Endothelial cell of umbilical vein (primary cell): Measurements from ENCODE around the gene TNFAIP8L3. TPM values are rescaled to one million over a fixed set of nuclear protein-coding genes. Genes with fewer than 3 reads are reported as not detected.

Experiments
- BruUV-seq: library from RNA; stranded (reverse); fragments of 400-500 nt; replicated peaks from 2 replicates; lab custom pipeline; 2021; lab: Mats Ljungman, UMichigan
- CTCF ChIA-PET: fragments of 300-600, 350-600 bp; sonication (Branson Sonifier 250); formaldehyde crosslinking; loops from one replicate; lab custom pipeline; 2021; ENCODE audit warnings: antibody characterized with exemption, inconsistent platforms; lab: Charles Lee
- POLR2A ChIA-PET: fragments of 300-600, 350-600 bp; sonication (Branson Sonifier 250); formaldehyde crosslinking; loops from one replicate; lab custom pipeline; 2021; ENCODE audit warnings: antibody characterized with exemption, inconsistent platforms; lab: Charles Lee
- DNase-seq: peaks from one replicate; pipeline ENCODE4 v3.0.0-alpha.2; 2011; ENCODE audit warnings: low read depth, low spot score
- FAIRE-seq: peaks from 2 replicates; lab custom pipeline; 2011; peaks lifted over from hg19 to GRCh38; lab: Jason Lieb, UNC
- H2AFZ ChIP-seq: 2 replicates; pipeline ENCODE4 v1.6.0; 2012; ENCODE audit warnings: low read depth, low read length, control low read depth, inconsistent platforms
- H3K27ac ChIP-seq: 2 replicates; pipeline ENCODE4 v1.5.1; 2011; ENCODE audit warnings: low read depth, mild to moderate bottlenecking, control low read depth, low read length, moderate library complexity; ENCODE audit not compliant: insufficient read depth
- H3K27me3 ChIP-seq, 2 experiments: 2 replicates each; pipeline versions ENCODE4 v1.6.0 to v1.6.1; 2011; ENCODE audit warnings: low read length in 2 of 2, mixed read lengths in 1 of 2; ENCODE audit not compliant: control insufficient read depth in 2 of 2, insufficient read depth in 2 of 2
- H3K36me3 ChIP-seq, 2 experiments: 2 replicates in 1 of 2; 3 replicates in 1 of 2; pipeline ENCODE4 v1.5.1; 2011; ENCODE audit warnings: low read length in 2 of 2, mild to moderate bottlenecking in 1 of 2, moderate library complexity in 1 of 2; ENCODE audit not compliant: control insufficient read depth in 2 of 2, insufficient read depth in 2 of 2; ENCODE audit errors: extremely low read depth in 1 of 2
- H3K4me1 ChIP-seq: 3 replicates; pipeline ENCODE4 v1.5.1; 2011; ENCODE audit warnings: mild to moderate bottlenecking, low read length; ENCODE audit not compliant: control insufficient read depth, insufficient read depth; ENCODE audit errors: extremely low read depth
- H3K4me2 ChIP-seq: 2 replicates; pipeline ENCODE4 v1.6.1; 2011; ENCODE audit warnings: low read length, control low read depth, mixed read lengths; ENCODE audit not compliant: insufficient read depth
- H3K4me3 ChIP-seq, 3 experiments: fragments of 200-600 bp in 1 of 3; sonication (generic), shearing (Covaris generic) in 1 of 3; replicated peaks in 1 of 3; 2 replicates each; pipeline ENCODE4 v1.5.1; 2011 to 2016; ENCODE audit warnings: control low read depth in 3 of 3, low read length in 3 of 3, mild to moderate bottlenecking in 2 of 3, inconsistent platforms in 1 of 3, low read depth in 1 of 3, moderate library complexity in 1 of 3; ENCODE audit not compliant: insufficient read depth in 1 of 3
- H3K79me2 ChIP-seq: 2 replicates; pipeline ENCODE4 v1.6.0; 2012; ENCODE audit warnings: low read length, inconsistent platforms; ENCODE audit not compliant: control insufficient read depth, insufficient read depth
- H3K9ac ChIP-seq: replicated peaks from 2 replicates; pipeline ENCODE3; 2011; ENCODE audit warnings: low read length, control low read depth; ENCODE audit not compliant: insufficient read depth; ENCODE audit errors: extremely low read depth
- H3K9me1 ChIP-seq: replicated peaks from 3 replicates; pipeline ENCODE4 v1.6.0; 2011; ENCODE audit warnings: mild to moderate bottlenecking, low read length; ENCODE audit not compliant: control insufficient read depth, insufficient read depth; ENCODE audit errors: extremely low read depth
- H3K9me3 ChIP-seq: replicated peaks from 2 replicates; pipeline ENCODE4 v1.5.1; 2012; ENCODE audit warnings: low read length, inconsistent platforms; ENCODE audit not compliant: control insufficient read depth, insufficient read depth
- H4K20me1 ChIP-seq: replicated peaks from 2 replicates; pipeline ENCODE3; 2011; ENCODE audit warnings: mild to moderate bottlenecking, low read length; ENCODE audit not compliant: control insufficient read depth, insufficient read depth; ENCODE audit errors: extremely low read depth
- EZH2 ChIP-seq: IDR thresholded peaks from 2 replicates; pipeline ENCODE4 v1.6.1; 2012; ENCODE audit warnings: borderline replicate concordance, low read depth, mild to moderate bottlenecking, moderate library complexity, low read length, inconsistent platforms; ENCODE audit not compliant: severe bottlenecking
- FOS ChIP-seq: IDR thresholded peaks from 2 replicates; pipeline ENCODE4 v1.6.1; 2011; ENCODE audit warnings: mild to moderate bottlenecking, low read length, moderate library complexity, borderline replicate concordance; ENCODE audit not compliant: insufficient read depth
- GATA2 ChIP-seq: IDR thresholded peaks from 2 replicates; pipeline ENCODE4 v1.7.0; 2011; ENCODE audit warnings: low read depth, mild to moderate bottlenecking, moderate library complexity, mixed read lengths, low read length; ENCODE audit not compliant: insufficient read length, insufficient read depth
- JUN ChIP-seq: IDR thresholded peaks from 2 replicates; pipeline ENCODE4 v1.6.1; 2011; ENCODE audit warnings: borderline replicate concordance, low read depth; ENCODE audit not compliant: insufficient read length, insufficient read depth
- MAX ChIP-seq: IDR thresholded peaks from 2 replicates; pipeline ENCODE4 v1.6.1; 2011; ENCODE audit not compliant: insufficient read depth, insufficient read length
- MYC ChIP-seq: IDR thresholded peaks from one replicate; pipeline ENCODE4 v1.6.1; 2011; ENCODE audit warnings: mild to moderate bottlenecking, low read depth, low read length
- POLR2A ChIP-seq: IDR thresholded peaks from 2 replicates; pipeline ENCODE4 v1.6.1; 2012; ENCODE audit warnings: low read depth, mild to moderate bottlenecking, control low read depth, low read length
- POLR2AphosphoS5 ChIP-seq: IDR thresholded peaks from 2 replicates; pipeline ENCODE4 v1.6.1; 2012; ENCODE audit warnings: low read depth, mild to moderate bottlenecking, control low read depth, low read length, moderate library complexity; ENCODE audit not compliant: insufficient read depth
- dilution Hi-C: fragments of 300-500 bp; cut with MboI; formaldehyde crosslinking; loops from one replicate; pipeline ENCODE4 v1.15.0; 2019; ENCODE audit warnings: low sequenced_read_pairs; ENCODE audit not compliant: extremely low pct_ligation_motif_present
- intact Hi-C: fragments of 100-400 bp; cut with micrococcal nuclease; formaldehyde crosslinking; loops from one replicate; pipeline ENCODE4 v1.10.0; 2022
- polyA plus RNA-seq, 4 experiments: library from polyadenylated mRNA; depleted of rRNA in 3 of 4; stranded (reverse) in 3 of 4; unstranded in 1 of 4; fragments of >200 nt; gene quantifications; 2 replicates each; pipeline versions ENCODE4 v1.2.1 to v1.2.3, GENCODE V29; 2011 to 2012; ENCODE audit warnings: missing spikeins in 1 of 4
- total RNA-seq: library from RNA; stranded (reverse); gene quantifications from 2 replicates; pipeline ENCODE4 v1.2.3, GENCODE V29; 2021
- TF ChIP-seq, protein P1 (sequence below), 2 donors: IDR thresholded peaks; 1 replicate in 1 of 2; 2 replicates in 1 of 2; pipeline ENCODE4 v1.5.1; 2011; ENCODE audit warnings: low read length in 2 of 2, mild to moderate bottlenecking in 2 of 2, moderate library complexity in 2 of 2, control low read depth in 1 of 2, inconsistent platforms in 1 of 2, low read depth in 1 of 2; ENCODE audit not compliant: insufficient read depth in 1 of 2; ENCODE audit errors: extremely low read depth in 1 of 2

TNFAIP8L3 gene
- total and polyA plus RNA-seq, 2 donors (not counting 3 experiments of a cell fraction or from before 2014, with no cell fraction given) = 8.8 to 38.3 TPM

DNA sequence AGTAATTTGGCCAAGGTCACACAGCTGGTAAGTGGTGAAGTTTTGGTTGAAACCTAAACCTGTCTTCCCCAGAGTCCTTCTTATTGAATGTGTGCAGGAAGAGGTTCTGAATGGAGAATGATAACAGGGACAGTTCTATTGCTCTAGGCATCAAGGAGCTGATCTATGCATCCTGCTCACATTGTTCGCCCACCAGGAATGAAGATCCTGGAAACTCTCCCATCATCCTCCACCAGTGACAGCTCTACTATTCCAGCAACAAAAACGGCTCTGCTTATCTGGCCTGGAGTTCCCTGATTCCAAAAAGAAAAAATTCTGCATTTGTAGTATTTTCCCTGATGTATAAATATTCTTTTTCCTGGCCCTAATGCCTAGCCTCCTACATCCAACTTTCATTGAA, 16.4 kb upstream of the TNFAIP8L3 start:
- TF ChIP-seq GATA2 (no peak), MYC (no peak), POLR2A (no peak), MAX (no peak), FOS (no peak), EZH2 (no peak), POLR2AphosphoS5 (no peak), JUN (no peak)
- TF ChIP-seq, protein P1, sequence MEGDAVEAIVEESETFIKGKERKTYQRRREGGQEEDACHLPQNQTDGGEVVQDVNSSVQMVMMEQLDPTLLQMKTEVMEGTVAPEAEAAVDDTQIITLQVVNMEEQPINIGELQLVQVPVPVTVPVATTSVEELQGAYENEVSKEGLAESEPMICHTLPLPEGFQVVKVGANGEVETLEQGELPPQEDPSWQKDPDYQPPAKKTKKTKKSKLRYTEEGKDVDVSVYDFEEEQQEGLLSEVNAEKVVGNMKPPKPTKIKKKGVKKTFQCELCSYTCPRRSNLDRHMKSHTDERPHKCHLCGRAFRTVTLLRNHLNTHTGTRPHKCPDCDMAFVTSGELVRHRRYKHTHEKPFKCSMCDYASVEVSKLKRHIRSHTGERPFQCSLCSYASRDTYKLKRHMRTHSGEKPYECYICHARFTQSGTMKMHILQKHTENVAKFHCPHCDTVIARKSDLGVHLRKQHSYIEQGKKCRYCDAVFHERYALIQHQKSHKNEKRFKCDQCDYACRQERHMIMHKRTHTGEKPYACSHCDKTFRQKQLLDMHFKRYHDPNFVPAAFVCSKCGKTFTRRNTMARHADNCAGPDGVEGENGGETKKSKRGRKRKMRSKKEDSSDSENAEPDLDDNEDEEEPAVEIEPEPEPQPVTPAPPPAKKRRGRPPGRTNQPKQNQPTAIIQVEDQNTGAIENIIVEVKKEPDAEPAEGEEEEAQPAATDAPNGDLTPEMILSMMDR (IDR thresholded peaks at IDR 0.05; ENCODE audit: extremely low read depth in 1 of 2, insufficient read depth in 1 of 2, low read depth in 1 of 2, low read length in 2 of 2) = no peak
- Histone ChIP-seq H3K9me3 (no peaks in the 10 kb centered on the region), H3K27me3 (no peaks in the 10 kb centered on the region), H2AFZ (no peak overlapping the region), H4K20me1 (no peaks in the 10 kb centered on the region), H3K79me2 (no peaks in the 10 kb centered on the region), H3K27ac (no peak overlapping the region), H3K9ac (no peak overlapping the region), H3K4me3 (no peak overlapping the region), H3K9me1 (no peaks in the 10 kb centered on the region), H3K4me1 (peaks cover 5% of the 10 kb centered on the region), H3K4me2 (no peak overlapping the region), H3K36me3 (no peaks in the 10 kb centered on the region)
- BruUV-seq = no TSS peak
- intact Hi-C loops (no loop called here), dilution Hi-C loops (no loop called here)
- ChIA-PET CTCF (interaction anchor here (1.6 to 1.8 kb wide), 2 partner anchors 13 to 52 kb away, joined by 5 to 7 read pairs; no protein-coding TSS in a partner anchor), POLR2A (no interaction called here)
- no peak for FAIRE-seq
- no peak for DNase-seq
